ENCODE measurements around the gene SLX9. TPM values are rescaled to one million over a fixed set of nuclear protein-coding genes. Genes with fewer than 3 reads are reported as not detected.

SLX9 gene
- total and polyA plus RNA-seq, 12 donors: 11.1 to 45.3 (median 23.7) TPM

GRCh38 chr21:44971672-44971995 lies 31.8 kb downstream of the SLX9 start:
- intact Hi-C loops (cut with DNase I): no loop called here
- no peak for DNase-seq
- 73 to 93% (median 83%) methylated on average over 7 to 10 of the region's 10 CpGs for WGBS, 4 donors

GRCh38 chr21:44972301-44972814 lies 32.5 kb downstream of the SLX9 start:
- Histone ChIP-seq H3K27ac (no peak overlapping the region), H3K4me1 (replicated peaks in 1 of 2) (peaks cover 6 to 19% of the 10 kb centered on the region in 2 donors), H3K36me3 (replicated peaks in 1 of 2) (peaks cover 0 to 4% of the 10 kb centered on the region in 2 donors), H3K4me3 (no peak overlapping the region), H3K9me3 (replicated peaks in 1 of 3) (no peaks in the 10 kb centered on the region), H3K27me3 (no peaks in the 10 kb centered on the region)
- TF ChIP-seq CTCF (IDR thresholded peaks at IDR 0.05): no peak
- TF ChIP-seq POLR2A (IDR thresholded peaks at IDR 0.05): no peak
- no peak for DNase-seq
- intact Hi-C loops (cut with DNase I): no loop called here
- 91 to 95% (median 93%) methylated on average over 2 to 19 of the region's 19 CpGs for WGBS, 4 donors

More at GRCh38 chr21:44971672-44971995, 31.8 kb downstream of the SLX9 start:
- Histone ChIP-seq H3K27me3 (no peaks in the 10 kb centered on the region), H3K4me1 (replicated peaks in 1 of 2) (peaks cover 6 to 26% of the 10 kb centered on the region in 2 donors), H3K36me3 (replicated peaks in 1 of 2) (peaks cover 0 to 5% of the 10 kb centered on the region in 2 donors), H3K27ac (no peak overlapping the region), H3K9me3 (replicated peaks in 1 of 3) (no peaks in the 10 kb centered on the region), H3K4me3 (no peak overlapping the region)
- TF ChIP-seq POLR2A (IDR thresholded peaks at IDR 0.05): no peak
- no peak for TF ChIP-seq CTCF (IDR thresholded peaks at IDR 0.05)

- intact Hi-C loops (cut with DNase I): no loop called here
- Histone ChIP-seq H3K27me3 (no peaks in the 10 kb centered on the region), H3K4me3 (no peak overlapping the region), H3K27ac (no peak overlapping the region), H3K36me3 (replicated peaks in 1 of 2) (no peaks in the 10 kb centered on the region), H3K9me3 (replicated peaks in 1 of 3) (no peaks in the 10 kb centered on the region), H3K4me1 (replicated peaks in 1 of 2) (peaks cover 6 to 16% of the 10 kb centered on the region in 2 donors)
- 80 to 89% (median 85%) methylated on average over 13 to 16 of the region's 16 CpGs for WGBS, 4 donors
- no peak for DNase-seq
- TF ChIP-seq CTCF (IDR thresholded peaks at IDR 0.05): no peak
- TF ChIP-seq POLR2A (IDR thresholded peaks at IDR 0.05): no peak
Observed at GRCh38 chr21:44972821-44973220, 33.0 kb downstream of the SLX9 start.

GRCh38 chr21:44973598-44973997 lies 33.8 kb downstream of the SLX9 start:
- no peaks in the 10 kb centered on the region for H3K36me3 ChIP-seq (replicated peaks in 1 of 2)
- H3K9me3 ChIP-seq (replicated peaks in 1 of 3): no peaks in the 10 kb centered on the region
- no peak for TF ChIP-seq POLR2A (IDR thresholded peaks at IDR 0.05)
- TF ChIP-seq CTCF (IDR thresholded peaks at IDR 0.05): no peak

More at GRCh38 chr21:44973598-44973997, 33.8 kb downstream of the SLX9 start:
- H3K27ac ChIP-seq: no peak overlapping the region
- peaks cover 6 to 16% of the 10 kb centered on the region in 2 donors for H3K4me1 ChIP-seq (replicated peaks in 1 of 2)
- no peak overlapping the region for H3K4me3 ChIP-seq
- no peak for DNase-seq
- intact Hi-C loops (cut with DNase I): no loop called here
- 90 to 98% (median 98%) methylated on average over 6 to 13 of the region's 14 CpGs for WGBS, 4 donors
- H3K27me3 ChIP-seq: no peaks in the 10 kb centered on the region
